Cardiac muscle cell (in vitro differentiated cells and primary cell): ENCODE data around the gene PRKAG2. TPM values are rescaled to one million over a fixed set of nuclear protein-coding genes. Genes with fewer than 3 reads are reported as not detected.

Source experiments
- DNase-seq, 2 donors: peaks; one replicate each; pipeline versions ENCODE4 v3.0.0 to v3.0.0-alpha.2; 2010 to 2017; ENCODE audit warnings: low read depth in 1 of 2, low spot score in 1 of 2
- H3K27ac ChIP-seq: fragments of 200-600 bp; sonication (generic); 2 replicates; pipeline ENCODE4 v1.5.1; 2016
- H3K27me3 ChIP-seq: fragments of 200-600 bp; sonication (generic); 2 replicates; pipeline ENCODE4 v1.6.0; 2016; ENCODE audit warnings: control low read depth
- H3K36me3 ChIP-seq: fragments of 200-600 bp; sonication (generic); 2 replicates; pipeline ENCODE4 v1.5.1; 2016; ENCODE audit warnings: control low read depth
- H3K4me1 ChIP-seq: fragments of 200-600 bp; sonication (generic); 2 replicates; pipeline ENCODE4 v1.8.1; 2017; ENCODE audit warnings: low read depth, mild to moderate bottlenecking, mixed run types
- H3K4me3 ChIP-seq: fragments of 200-600 bp; sonication (generic); 2 replicates; pipeline ENCODE4 v1.5.1; 2016; ENCODE audit warnings: mild to moderate bottlenecking
- H3K9me3 ChIP-seq: fragments of 200-600 bp; sonication (generic); 2 replicates; pipeline ENCODE4 v1.5.1; 2017; ENCODE audit warnings: low read depth, mild to moderate bottlenecking, control low read depth
- polyA plus RNA-seq: library from polyadenylated mRNA; unstranded; fragments of >200 nt; fragmentation: Nextera tagmentation; extraction: Ambion mirVana; gene quantifications from 2 replicates; pipeline ENCODE4 v1.2.1, GENCODE V29; 2016
- total RNA-seq: library from RNA; depleted of rRNA; stranded (reverse); fragments of >200 nt; gene quantifications from 2 replicates; pipeline ENCODE4 v1.2.3, GENCODE V29; 2016
- TF ChIP-seq, protein P1 (sequence below): IDR thresholded peaks from 2 replicates; pipeline ENCODE4 v1.5.1; 2012; ENCODE audit warnings: low read depth, mild to moderate bottlenecking, low read length

Gene PRKAG2
- total and polyA plus RNA-seq, 2 experiments from 2014 or later: 43.4 to 85.3 TPM

- Histone ChIP-seq H3K4me3 (no peak overlapping the region), H3K9me3 (no peaks in the 10 kb centered on the region), H3K4me1 (peaks cover 54% of the 10 kb centered on the region), H3K27ac (peak overlapping the region; percentile 69), H3K36me3 (no peaks in the 10 kb centered on the region), H3K27me3 (no peaks in the 10 kb centered on the region)
- TF ChIP-seq, protein P1, sequence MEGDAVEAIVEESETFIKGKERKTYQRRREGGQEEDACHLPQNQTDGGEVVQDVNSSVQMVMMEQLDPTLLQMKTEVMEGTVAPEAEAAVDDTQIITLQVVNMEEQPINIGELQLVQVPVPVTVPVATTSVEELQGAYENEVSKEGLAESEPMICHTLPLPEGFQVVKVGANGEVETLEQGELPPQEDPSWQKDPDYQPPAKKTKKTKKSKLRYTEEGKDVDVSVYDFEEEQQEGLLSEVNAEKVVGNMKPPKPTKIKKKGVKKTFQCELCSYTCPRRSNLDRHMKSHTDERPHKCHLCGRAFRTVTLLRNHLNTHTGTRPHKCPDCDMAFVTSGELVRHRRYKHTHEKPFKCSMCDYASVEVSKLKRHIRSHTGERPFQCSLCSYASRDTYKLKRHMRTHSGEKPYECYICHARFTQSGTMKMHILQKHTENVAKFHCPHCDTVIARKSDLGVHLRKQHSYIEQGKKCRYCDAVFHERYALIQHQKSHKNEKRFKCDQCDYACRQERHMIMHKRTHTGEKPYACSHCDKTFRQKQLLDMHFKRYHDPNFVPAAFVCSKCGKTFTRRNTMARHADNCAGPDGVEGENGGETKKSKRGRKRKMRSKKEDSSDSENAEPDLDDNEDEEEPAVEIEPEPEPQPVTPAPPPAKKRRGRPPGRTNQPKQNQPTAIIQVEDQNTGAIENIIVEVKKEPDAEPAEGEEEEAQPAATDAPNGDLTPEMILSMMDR: no peak
- DNase-seq: no peak
These were observed 147.4 kb downstream of the PRKAG2 start for GRCh38 chr7:151729521-151729921.

DNA sequence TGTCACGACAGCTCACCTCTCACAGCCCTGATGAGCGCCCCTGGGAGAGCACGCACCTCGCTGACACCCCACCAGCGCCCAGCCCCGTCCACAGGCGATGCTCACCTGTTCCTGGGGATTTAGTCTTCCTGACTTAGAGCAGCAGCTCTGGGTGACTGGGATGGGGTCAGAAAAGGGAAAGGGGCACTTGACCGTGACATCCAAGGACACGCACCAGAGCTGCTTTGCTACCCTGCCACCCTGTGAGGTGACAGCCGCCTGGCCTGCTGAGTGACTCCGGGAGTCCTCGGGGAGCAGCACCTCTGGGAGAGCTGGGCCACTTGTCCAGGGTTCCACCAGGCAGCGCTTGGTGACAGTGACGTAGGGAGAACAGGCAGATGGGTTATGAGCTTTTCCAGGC is 148.2 kb downstream of the PRKAG2 start:
- Histone ChIP-seq H3K27me3 (no peaks in the 10 kb centered on the region), H3K4me3 (no peak overlapping the region), H3K4me1 (peaks cover 50% of the 10 kb centered on the region), H3K9me3 (no peaks in the 10 kb centered on the region), H3K27ac (peak overlapping the region; percentile 69), H3K36me3 (no peaks in the 10 kb centered on the region)
- TF ChIP-seq, protein P1: no peak
- DNase-seq: no peak

DNA sequence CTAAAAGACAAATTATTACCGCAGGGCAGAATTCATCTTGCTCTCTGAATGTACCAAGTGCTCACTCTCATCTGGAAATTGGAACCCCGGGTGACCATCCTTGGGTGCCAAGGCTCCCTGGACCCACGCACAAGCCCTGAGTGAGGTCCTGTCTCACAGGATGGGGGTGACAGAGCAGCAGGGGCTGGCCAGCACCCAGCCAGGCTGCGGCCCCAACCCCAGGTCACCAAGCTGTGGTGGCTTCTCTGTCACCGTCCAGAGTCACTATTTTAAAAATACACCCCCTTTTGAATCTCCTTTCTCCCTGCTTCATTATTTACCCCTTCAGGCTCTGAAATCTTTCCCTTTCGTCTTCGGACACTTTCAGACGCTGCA is 148.6 kb downstream of the PRKAG2 start:
- no peaks in the 10 kb centered on the region for H3K9me3 ChIP-seq
- H3K36me3 ChIP-seq: no peaks in the 10 kb centered on the region
- peak overlapping the region; percentile 69 for H3K27ac ChIP-seq
- TF ChIP-seq, protein P1: no peak
- H3K27me3 ChIP-seq: no peaks in the 10 kb centered on the region
- peaks cover 51% of the 10 kb centered on the region for H3K4me1 ChIP-seq
- H3K4me3 ChIP-seq: no peak overlapping the region
- no peak for DNase-seq

DNA sequence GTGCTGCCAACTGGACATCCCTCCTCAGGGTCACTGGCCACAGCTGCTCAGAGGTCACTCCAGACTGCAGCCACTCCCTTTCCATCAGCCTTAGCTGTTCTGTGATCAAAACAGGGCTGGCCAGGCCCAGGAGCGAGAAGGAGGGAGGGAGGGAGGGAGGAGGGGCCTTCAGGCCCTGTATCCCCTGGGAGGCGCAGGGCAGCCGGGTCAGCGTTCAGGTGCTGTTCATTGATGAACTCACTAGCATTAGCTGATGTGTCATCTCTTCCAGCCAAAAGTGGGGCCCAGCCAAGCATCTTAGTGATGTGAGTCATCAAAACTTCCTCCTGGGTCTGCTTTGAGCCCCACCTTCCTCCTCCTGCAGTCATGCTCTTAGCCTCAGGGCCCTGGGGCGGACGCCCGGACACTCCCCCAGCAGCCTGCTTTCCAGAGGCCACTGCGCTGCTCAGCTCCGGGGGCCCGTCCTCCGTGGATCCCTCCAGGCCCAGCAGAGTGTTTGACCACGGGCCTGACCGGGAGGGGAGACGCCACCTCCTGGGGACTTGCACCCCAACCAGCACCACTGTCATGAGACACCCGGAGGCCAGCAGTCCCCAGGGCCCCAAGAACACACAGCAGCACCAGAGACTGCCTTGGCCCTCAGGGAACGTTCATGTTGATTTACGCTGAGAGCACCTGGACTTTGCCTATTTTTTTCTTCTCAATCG is 149.2 kb downstream of the PRKAG2 start:
- H3K36me3 ChIP-seq: no peaks in the 10 kb centered on the region
- peaks cover 56% of the 10 kb centered on the region for H3K4me1 ChIP-seq
- peak overlapping the region; percentile 69 for H3K27ac ChIP-seq
- TF ChIP-seq, protein P1: no peak
- H3K4me3 ChIP-seq: no peak overlapping the region
- H3K27me3 ChIP-seq: no peaks in the 10 kb centered on the region
- H3K9me3 ChIP-seq: no peaks in the 10 kb centered on the region
- peak in 1 of 2 donors; percentile 88 for DNase-seq

DNA sequence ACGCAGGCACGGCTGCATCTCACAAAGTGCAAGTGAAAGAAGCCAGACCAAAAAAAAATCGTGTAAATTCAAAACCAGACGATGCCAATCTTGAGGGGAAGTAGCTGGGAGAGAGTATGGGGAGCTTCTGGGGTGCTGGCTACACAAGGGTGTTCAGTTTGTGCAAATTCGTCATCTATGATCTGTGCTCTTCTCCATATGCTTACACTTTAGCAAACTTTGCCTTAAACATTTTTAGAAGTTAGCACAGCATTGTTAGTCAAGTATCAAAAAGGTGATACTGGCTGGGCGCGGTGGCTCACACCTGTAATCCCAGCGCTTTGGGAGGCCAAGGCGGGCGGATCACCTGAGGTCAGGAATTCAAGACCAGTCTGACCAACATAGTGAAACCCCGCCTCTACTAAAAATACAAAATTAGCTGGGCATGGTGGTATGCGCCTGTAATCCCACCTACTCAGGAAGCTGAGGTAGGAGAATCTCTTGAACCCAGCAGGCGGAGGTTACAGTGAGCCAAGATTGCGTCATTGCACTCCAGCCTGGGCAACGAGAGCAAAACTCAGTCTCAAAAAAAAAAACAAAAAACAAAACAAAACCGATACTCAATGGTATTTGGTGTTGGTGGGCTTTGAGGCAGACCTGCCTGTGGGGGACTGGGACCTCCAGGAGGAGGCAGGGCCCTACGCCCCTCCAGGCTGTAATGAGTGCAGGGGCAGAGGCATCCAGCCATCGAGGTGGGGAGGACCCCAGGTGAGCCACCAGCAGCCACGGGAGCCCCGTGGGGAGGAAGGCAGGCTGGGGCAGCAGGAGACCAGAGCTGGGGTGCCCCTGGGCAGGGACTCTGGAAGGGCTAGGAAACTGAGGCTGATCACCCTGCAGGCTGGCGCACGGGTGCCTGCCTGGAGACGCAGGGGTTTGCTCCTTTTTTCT is 150.0 kb downstream of the PRKAG2 start:
- Histone ChIP-seq H3K9me3 (no peaks in the 10 kb centered on the region), H3K27ac (no peak overlapping the region), H3K36me3 (no peaks in the 10 kb centered on the region), H3K27me3 (no peaks in the 10 kb centered on the region), H3K4me1 (peaks cover 64% of the 10 kb centered on the region), H3K4me3 (no peak overlapping the region)
- TF ChIP-seq, protein P1: no peak
- DNase-seq: no peak
